ENCODE measurements around the gene SUPT20H. TPM values are rescaled to one million over a fixed set of nuclear protein-coding genes. Genes with fewer than 3 reads are reported as not detected.

Gene SUPT20H
- total and polyA plus RNA-seq, 2 donors (not counting 1 experiment from before 2014, with no cell fraction given): 43.8 to 93.7 TPM

GRCh38 chr13:37074703-37075102 lies 15.2 kb upstream of the SUPT20H start:
- Histone ChIP-seq H3K36me3 (replicated peaks in 1 of 2; ENCODE audit: control extremely low read depth in 1 of 2, control insufficient read depth in 1 of 2, extremely low read depth in 1 of 2, insufficient read depth in 2 of 2, low read length in 1 of 2) (no peaks in the 10 kb centered on the region), H3K9ac (ENCODE audit: low read length) (no peak overlapping the region), H4K20me1 (ENCODE audit: control insufficient read depth, insufficient read depth, low read length, poor library complexity, severe bottlenecking) (no peaks in the 10 kb centered on the region), H3K4me3 (ENCODE audit: control extremely low read depth in 1 of 5, extremely low read depth in 1 of 5, insufficient read depth in 1 of 5, low read depth in 2 of 5, low read length in 4 of 5) (no peak overlapping the region), H3K79me2 (ENCODE audit: control insufficient read depth, insufficient read depth, low read length) (no peaks in the 10 kb centered on the region), H3K4me1 (ENCODE audit: control insufficient read depth in 2 of 2, insufficient read depth in 2 of 2, low read length in 2 of 2) (no peaks in the 10 kb centered on the region), H3K9me3 (ENCODE audit: control extremely low read depth in 1 of 3, control insufficient read depth in 2 of 3, insufficient read depth in 1 of 3, low read length in 2 of 3) (no peaks in the 10 kb centered on the region), H3K27me3 (replicated peaks in 1 of 4; ENCODE audit: control extremely low read depth in 1 of 4, control insufficient read depth in 3 of 4, insufficient read depth in 4 of 4, low read length in 3 of 4) (peaks cover 0 to 4% (median 0%) of the 10 kb centered on the region in 4 experiments), H3K27ac (ENCODE audit: low read length in 2 of 2) (no peak overlapping the region), H2AFZ (ENCODE audit: insufficient read depth, low read depth, low read length, poor library complexity, severe bottlenecking) (no peak overlapping the region), H3K4me2 (replicated peaks; ENCODE audit: low read depth, low read length, poor library complexity, severe bottlenecking) (no peak overlapping the region)
- no peak for TF ChIP-seq EZH2 (IDR thresholded peaks at IDR 0.05; ENCODE audit: borderline replicate concordance, insufficient read depth, low read depth, low read length, poor library complexity, severe bottlenecking)
- TF ChIP-seq CTCF (IDR thresholded peaks at IDR 0.05): peak; percentile 66
- no CpG with 5 or more reads among the region's 1 CpG for WGBS (ENCODE audit: insufficient coverage)
- Mint-ChIP-seq H3K9me3 (ENCODE audit: insufficient read depth) (no peaks in the 10 kb centered on the region), H3K4me3 (no peak overlapping the region), H3K27ac (no peak overlapping the region), H3K4me1 (no peaks in the 10 kb centered on the region), H3K27me3 (peaks cover 10% of the 10 kb centered on the region)
- CTCF ChIA-PET: interaction anchor here (1.0 to 1.6 kb wide), 4 partner anchors 112 to 1798 kb away, joined by 3 to 7 read pairs (median 3); no protein-coding TSS in a partner anchor
- POLR2A ChIA-PET: no interaction called here
- intact Hi-C loops (cut with micrococcal nuclease): no loop called here
- DNase-seq: peak; percentile 26
- ATAC-seq (ENCODE audit: low read depth): no peak

GRCh38 chr13:37072024-37072423 lies 12.5 kb upstream of the SUPT20H start:
- Mint-ChIP-seq H3K9me3 (ENCODE audit: insufficient read depth) (no peaks in the 10 kb centered on the region), H3K27me3 (peaks cover 7% of the 10 kb centered on the region), H3K4me1 (peaks cover 2% of the 10 kb centered on the region), H3K4me3 (no peak overlapping the region), H3K27ac (no peak overlapping the region)
- no peak for TF ChIP-seq CTCF (IDR thresholded peaks at IDR 0.05)
- no peak for TF ChIP-seq EZH2 (IDR thresholded peaks at IDR 0.05; ENCODE audit: borderline replicate concordance, insufficient read depth, low read depth, low read length, poor library complexity, severe bottlenecking)
- ChIA-PET CTCF (no interaction called here), POLR2A (no interaction called here)
- DNase-seq (no peak), ATAC-seq (ENCODE audit: low read depth) (no peak)
- H4K20me1 ChIP-seq (ENCODE audit: control insufficient read depth, insufficient read depth, low read length, poor library complexity, severe bottlenecking): no peaks in the 10 kb centered on the region
- no peak overlapping the region for H2AFZ ChIP-seq (ENCODE audit: insufficient read depth, low read depth, low read length, poor library complexity, severe bottlenecking)
- no peaks in the 10 kb centered on the region for H3K4me1 ChIP-seq (ENCODE audit: control insufficient read depth in 2 of 2, insufficient read depth in 2 of 2, low read length in 2 of 2)
- peaks cover 0 to 4% (median 0%) of the 10 kb centered on the region in 4 experiments for H3K27me3 ChIP-seq (replicated peaks in 1 of 4; ENCODE audit: control extremely low read depth in 1 of 4, control insufficient read depth in 3 of 4, insufficient read depth in 4 of 4, low read length in 3 of 4)
- no peak overlapping the region for H3K4me3 ChIP-seq (ENCODE audit: control extremely low read depth in 1 of 5, extremely low read depth in 1 of 5, insufficient read depth in 1 of 5, low read depth in 2 of 5, low read length in 4 of 5)
- WGBS (ENCODE audit: insufficient coverage): 85% methylated on average over 2 of the region's 4 CpGs
- no peak overlapping the region for H3K4me2 ChIP-seq (replicated peaks; ENCODE audit: low read depth, low read length, poor library complexity, severe bottlenecking)
- no peak overlapping the region for H3K27ac ChIP-seq (ENCODE audit: low read length in 2 of 2)
- H3K36me3 ChIP-seq (replicated peaks in 1 of 2; ENCODE audit: control extremely low read depth in 1 of 2, control insufficient read depth in 1 of 2, extremely low read depth in 1 of 2, insufficient read depth in 2 of 2, low read length in 1 of 2): no peaks in the 10 kb centered on the region
- no peaks in the 10 kb centered on the region for H3K9me3 ChIP-seq (ENCODE audit: control extremely low read depth in 1 of 3, control insufficient read depth in 2 of 3, insufficient read depth in 1 of 3, low read length in 2 of 3)
- intact Hi-C loops (cut with micrococcal nuclease): no loop called here
- H3K9ac ChIP-seq (ENCODE audit: low read length): no peak overlapping the region
- no peaks in the 10 kb centered on the region for H3K79me2 ChIP-seq (ENCODE audit: control insufficient read depth, insufficient read depth, low read length)

Data from B cell (primary cell).